ENCODE data around the gene DENND5B.

GRCh38 chr12:31589904-31590641 is 863 bp downstream of the DENND5B start:
- TF ChIP-seq CTCF (IDR thresholded peaks at IDR 0.05) (peak in 2 of 4 donors; percentile 12 to 25), POLR2A (IDR thresholded peaks at IDR 0.05) (peak; percentile 76)

Measured in right lobe of liver (tissue), 4 donors.